ENCODE measurements around the gene DSG4. TPM values are rescaled to one million over a fixed set of nuclear protein-coding genes. Genes with fewer than 3 reads are reported as not detected.

The DSG4 gene
- total RNA-seq, 1 donor from 2014 or later, result not detected

- TF ChIP-seq, protein P1, sequence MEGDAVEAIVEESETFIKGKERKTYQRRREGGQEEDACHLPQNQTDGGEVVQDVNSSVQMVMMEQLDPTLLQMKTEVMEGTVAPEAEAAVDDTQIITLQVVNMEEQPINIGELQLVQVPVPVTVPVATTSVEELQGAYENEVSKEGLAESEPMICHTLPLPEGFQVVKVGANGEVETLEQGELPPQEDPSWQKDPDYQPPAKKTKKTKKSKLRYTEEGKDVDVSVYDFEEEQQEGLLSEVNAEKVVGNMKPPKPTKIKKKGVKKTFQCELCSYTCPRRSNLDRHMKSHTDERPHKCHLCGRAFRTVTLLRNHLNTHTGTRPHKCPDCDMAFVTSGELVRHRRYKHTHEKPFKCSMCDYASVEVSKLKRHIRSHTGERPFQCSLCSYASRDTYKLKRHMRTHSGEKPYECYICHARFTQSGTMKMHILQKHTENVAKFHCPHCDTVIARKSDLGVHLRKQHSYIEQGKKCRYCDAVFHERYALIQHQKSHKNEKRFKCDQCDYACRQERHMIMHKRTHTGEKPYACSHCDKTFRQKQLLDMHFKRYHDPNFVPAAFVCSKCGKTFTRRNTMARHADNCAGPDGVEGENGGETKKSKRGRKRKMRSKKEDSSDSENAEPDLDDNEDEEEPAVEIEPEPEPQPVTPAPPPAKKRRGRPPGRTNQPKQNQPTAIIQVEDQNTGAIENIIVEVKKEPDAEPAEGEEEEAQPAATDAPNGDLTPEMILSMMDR (IDR thresholded peaks at IDR 0.05), result no peak
- no peak for DNase-seq (ENCODE audit: extremely low spot score, unreplicated experiment)
- peaks cover 44% of the 10 kb centered on the region for H3K27me3 Mint-ChIP-seq (ENCODE audit: unreplicated experiment)
- no peak overlapping the region for H3K27ac Mint-ChIP-seq (ENCODE audit: unreplicated experiment)
- H3K9me3 Mint-ChIP-seq (ENCODE audit: unreplicated experiment), result no peaks in the 10 kb centered on the region
- H3K4me3 Mint-ChIP-seq (ENCODE audit: unreplicated experiment), result no peak overlapping the region
- H3K4me1 Mint-ChIP-seq (ENCODE audit: unreplicated experiment), result no peaks in the 10 kb centered on the region
- H3K36me3 Mint-ChIP-seq (ENCODE audit: unreplicated experiment), result no peaks in the 10 kb centered on the region
These were observed 64.9 kb downstream of the DSG4 start for GRCh38 chr18:31441493-31441892.

- Mint-ChIP-seq H3K27ac (ENCODE audit: unreplicated experiment) (no peak overlapping the region), H3K4me1 (ENCODE audit: unreplicated experiment) (no peaks in the 10 kb centered on the region), H3K36me3 (ENCODE audit: unreplicated experiment) (no peaks in the 10 kb centered on the region), H3K27me3 (ENCODE audit: unreplicated experiment) (peaks cover 42% of the 10 kb centered on the region), H3K9me3 (ENCODE audit: unreplicated experiment) (no peaks in the 10 kb centered on the region), H3K4me3 (ENCODE audit: unreplicated experiment) (no peak overlapping the region)
- no peak for DNase-seq (ENCODE audit: extremely low spot score, unreplicated experiment)
- TF ChIP-seq, protein P1 (IDR thresholded peaks at IDR 0.05), result no peak
These were observed 67.6 kb downstream of the DSG4 start for GRCh38 chr18:31444142-31444541.

DNA sequence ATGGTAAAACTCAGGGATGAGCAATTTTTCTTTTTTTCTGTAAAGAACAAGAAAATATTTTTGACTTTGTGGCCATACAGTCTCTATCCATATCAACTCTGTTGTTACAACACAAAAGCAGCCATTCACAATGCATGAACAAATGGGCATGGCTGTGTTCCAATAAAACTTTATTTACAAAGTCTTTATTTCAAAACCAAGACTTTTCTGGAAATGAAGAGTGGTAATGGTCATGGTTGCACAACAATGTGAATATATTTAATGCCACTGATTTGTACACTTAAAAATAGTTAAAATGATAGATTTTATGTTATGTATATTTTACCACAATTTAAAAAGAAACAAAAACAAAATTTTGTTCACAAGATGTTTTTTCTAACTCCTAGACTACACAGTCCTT, 69.3 kb downstream of the DSG4 start:
- no peaks in the 10 kb centered on the region for H3K36me3 Mint-ChIP-seq (ENCODE audit: unreplicated experiment)
- H3K4me1 Mint-ChIP-seq (ENCODE audit: unreplicated experiment), result no peaks in the 10 kb centered on the region
- peaks cover 39% of the 10 kb centered on the region for H3K27me3 Mint-ChIP-seq (ENCODE audit: unreplicated experiment)
- DNase-seq (ENCODE audit: extremely low spot score, unreplicated experiment), result no peak
- TF ChIP-seq, protein P1 (IDR thresholded peaks at IDR 0.05), result no peak
- no peaks in the 10 kb centered on the region for H3K9me3 Mint-ChIP-seq (ENCODE audit: unreplicated experiment)
- H3K27ac Mint-ChIP-seq (ENCODE audit: unreplicated experiment), result no peak overlapping the region
- no peak overlapping the region for H3K4me3 Mint-ChIP-seq (ENCODE audit: unreplicated experiment)

GRCh38 chr18:31446854-31447253, 70.3 kb downstream of the DSG4 start:
- Mint-ChIP-seq H3K9me3 (ENCODE audit: unreplicated experiment) (no peaks in the 10 kb centered on the region), H3K27ac (ENCODE audit: unreplicated experiment) (no peak overlapping the region), H3K36me3 (ENCODE audit: unreplicated experiment) (no peaks in the 10 kb centered on the region), H3K27me3 (ENCODE audit: unreplicated experiment) (peaks cover 30% of the 10 kb centered on the region), H3K4me3 (ENCODE audit: unreplicated experiment) (no peak overlapping the region), H3K4me1 (ENCODE audit: unreplicated experiment) (no peaks in the 10 kb centered on the region)
- TF ChIP-seq, protein P1 (IDR thresholded peaks at IDR 0.05), result no peak
- no peak for DNase-seq (ENCODE audit: extremely low spot score, unreplicated experiment)

DNA sequence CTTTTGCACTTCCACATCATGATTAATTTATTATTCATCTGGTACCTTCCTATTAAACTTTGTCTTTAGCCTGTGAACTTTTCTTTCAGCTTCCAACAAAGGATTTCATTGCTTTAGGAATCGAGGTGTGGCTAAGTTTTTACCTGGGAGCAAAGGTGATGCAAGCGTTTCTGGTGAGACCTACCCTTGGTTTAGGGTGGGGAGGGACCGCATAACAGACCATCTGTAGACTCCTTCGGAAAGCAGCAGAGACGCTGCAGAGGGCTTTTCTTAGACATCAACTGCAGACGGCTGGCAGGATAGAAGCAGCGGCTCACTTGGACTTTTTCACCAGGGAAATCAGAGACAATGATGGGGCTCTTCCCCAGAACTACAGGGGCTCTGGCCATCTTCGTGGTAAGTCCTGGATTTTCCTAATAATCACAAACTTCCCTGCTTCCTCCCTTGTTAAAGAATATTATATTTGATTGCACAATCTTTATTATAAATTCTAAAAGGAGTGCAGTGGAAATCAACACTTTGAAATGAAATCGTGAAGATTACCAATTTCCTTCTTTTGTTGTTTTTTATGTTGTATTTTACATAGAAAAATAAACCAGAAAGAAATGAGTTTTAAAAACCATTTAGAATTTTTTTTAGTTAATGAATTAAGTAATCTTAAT, 71.1 kb downstream of the DSG4 start, which contains the start of gene DSG3:
TSS of gene DSG3 (plus strand) at position 212 of the 662 bp plus-strand sequence. CDS start at position 349, 137 bp downstream.
- Mint-ChIP-seq H3K4me3 (ENCODE audit: unreplicated experiment) (no peak within 1 kb of the TSS), H3K9me3 (ENCODE audit: unreplicated experiment) (no peaks in the 10 kb centered on the region), H3K4me1 (ENCODE audit: unreplicated experiment) (no peaks in the 10 kb centered on the region), H3K27me3 (ENCODE audit: unreplicated experiment) (peaks cover 25% of the 10 kb centered on the region), H3K36me3 (ENCODE audit: unreplicated experiment) (no peaks in the 10 kb centered on the region), H3K27ac (ENCODE audit: unreplicated experiment) (no peak within 1 kb of the TSS)
- TF ChIP-seq, protein P1 (IDR thresholded peaks at IDR 0.05), result no peak
- DNase-seq (ENCODE audit: extremely low spot score, unreplicated experiment), result no peak

All from osteocyte (in vitro differentiated cells).